Panc1 (cell line): ENCODE data around the gene ADD1.

Experiments used
- POLR2AphosphoS5 ChIP-seq: IDR thresholded peaks from 2 replicates; pipeline ENCODE4 v1.6.1; 2012; ENCODE audit warnings: mild to moderate bottlenecking, low read depth, low read length, moderate library complexity
- REST ChIP-seq, 2 experiments: IDR thresholded peaks; 2 replicates each; pipeline ENCODE4 v1.6.1; 2011 to 2012; ENCODE audit warnings: low read depth in 2 of 2, control low read depth in 1 of 2, low read length in 1 of 2, mild to moderate bottlenecking in 1 of 2, moderate library complexity in 1 of 2; ENCODE audit not compliant: insufficient read depth in 1 of 2
- SIN3A ChIP-seq: IDR thresholded peaks from 2 replicates; pipeline ENCODE4 v1.6.1; 2012; ENCODE audit warnings: low read depth, mild to moderate bottlenecking, low read length, moderate library complexity, borderline replicate concordance; ENCODE audit not compliant: insufficient read depth
- TCF7L2 ChIP-seq: IDR thresholded peaks from 2 replicates; pipeline ENCODE4 v1.6.1; 2011; ENCODE audit warnings: mild to moderate bottlenecking, low read depth, low read length, inconsistent platforms
- TF ChIP-seq, protein P1 (sequence below): fragments of 450-650 bp; IDR thresholded peaks from 2 replicates; pipeline ENCODE4 v1.5.1; 2017; ENCODE audit warnings: mild to moderate bottlenecking

- TF ChIP-seq, protein P1, sequence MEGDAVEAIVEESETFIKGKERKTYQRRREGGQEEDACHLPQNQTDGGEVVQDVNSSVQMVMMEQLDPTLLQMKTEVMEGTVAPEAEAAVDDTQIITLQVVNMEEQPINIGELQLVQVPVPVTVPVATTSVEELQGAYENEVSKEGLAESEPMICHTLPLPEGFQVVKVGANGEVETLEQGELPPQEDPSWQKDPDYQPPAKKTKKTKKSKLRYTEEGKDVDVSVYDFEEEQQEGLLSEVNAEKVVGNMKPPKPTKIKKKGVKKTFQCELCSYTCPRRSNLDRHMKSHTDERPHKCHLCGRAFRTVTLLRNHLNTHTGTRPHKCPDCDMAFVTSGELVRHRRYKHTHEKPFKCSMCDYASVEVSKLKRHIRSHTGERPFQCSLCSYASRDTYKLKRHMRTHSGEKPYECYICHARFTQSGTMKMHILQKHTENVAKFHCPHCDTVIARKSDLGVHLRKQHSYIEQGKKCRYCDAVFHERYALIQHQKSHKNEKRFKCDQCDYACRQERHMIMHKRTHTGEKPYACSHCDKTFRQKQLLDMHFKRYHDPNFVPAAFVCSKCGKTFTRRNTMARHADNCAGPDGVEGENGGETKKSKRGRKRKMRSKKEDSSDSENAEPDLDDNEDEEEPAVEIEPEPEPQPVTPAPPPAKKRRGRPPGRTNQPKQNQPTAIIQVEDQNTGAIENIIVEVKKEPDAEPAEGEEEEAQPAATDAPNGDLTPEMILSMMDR, result no peak
- TF ChIP-seq REST (IDR thresholded peaks at IDR 0.05; ENCODE audit: insufficient read depth in 1 of 2, low read depth in 2 of 2, low read length in 1 of 2) (no peak), SIN3A (no peak), POLR2AphosphoS5 (no peak), TCF7L2 (no peak)
These were observed 6.3 kb upstream of the ADD1 start for GRCh38 chr4:2837110-2837903.
